ENCODE results near the gene FHIT. TPM values are rescaled to one million over a fixed set of nuclear protein-coding genes. Genes with fewer than 3 reads are reported as not detected.

Gene FHIT
- total RNA-seq, 4 donors from 2014 or later: 4.6 to 6.1 (median 5.7) TPM

- no peaks in the 10 kb centered on the region for H3K36me3 ChIP-seq
- 83% methylated on average over 1 of the region's 1 CpG for WGBS
- no peaks in the 10 kb centered on the region for H3K4me1 ChIP-seq
- no peak overlapping the region for H3K27ac ChIP-seq (replicated peaks in 1 of 4)
- peaks cover 0 to 3% (median 0%) of the 10 kb centered on the region in 4 donors for H3K9me3 ChIP-seq
- no peak for DNase-seq (ENCODE audit: extremely low spot score)
- H3K4me3 ChIP-seq: no peak overlapping the region
- TF ChIP-seq POLR2AphosphoS5 (IDR thresholded peaks at IDR 0.05): no peak
- no peak for TF ChIP-seq CTCF (IDR thresholded peaks at IDR 0.05)
- TF ChIP-seq POLR2A (IDR thresholded peaks at IDR 0.05; ENCODE audit: low read depth): no peak
- no peak for TF ChIP-seq EP300 (IDR thresholded peaks at IDR 0.05)
- intact Hi-C loops (cut with DNase I): no loop called here
- H3K27me3 ChIP-seq: no peaks in the 10 kb centered on the region
Observed at GRCh38 chr3:60669636-60670035, 581.6 kb downstream of the FHIT start.

DNA sequence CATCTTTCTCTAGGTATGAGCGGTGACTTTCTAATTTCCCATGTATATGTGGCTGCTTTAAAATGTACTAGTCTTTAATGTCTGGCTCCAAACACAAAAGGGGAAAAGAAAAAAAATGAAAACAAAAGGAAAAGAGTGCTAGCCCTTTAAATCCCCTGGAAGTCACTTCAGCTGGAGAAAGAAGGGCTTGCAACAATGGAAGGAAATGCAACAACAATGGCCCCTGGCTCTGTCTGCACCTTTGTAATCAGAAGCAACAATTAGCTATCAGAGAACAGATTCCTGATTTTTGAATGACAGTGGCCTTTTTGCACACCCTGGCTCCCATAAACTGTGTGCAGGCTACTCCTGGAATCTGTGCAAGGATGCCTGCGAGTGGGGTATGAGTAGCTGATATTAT is 591.2 kb downstream of the FHIT start:
- intact Hi-C loops (cut with DNase I): no loop called here
- no peaks in the 10 kb centered on the region for H3K36me3 ChIP-seq
- H3K9me3 ChIP-seq: peaks cover 0 to 16% (median 7%) of the 10 kb centered on the region in 4 donors
- WGBS: 90% methylated on average over 2 of the region's 2 CpGs
- H3K27ac ChIP-seq (replicated peaks in 1 of 4): no peak overlapping the region
- no peak overlapping the region for H3K4me3 ChIP-seq
- no peaks in the 10 kb centered on the region for H3K27me3 ChIP-seq
- TF ChIP-seq POLR2A (IDR thresholded peaks at IDR 0.05; ENCODE audit: low read depth) (no peak), POLR2AphosphoS5 (IDR thresholded peaks at IDR 0.05) (no peak)
- DNase-seq (ENCODE audit: extremely low spot score): no peak
- H3K4me1 ChIP-seq: no peaks in the 10 kb centered on the region

GRCh38 chr3:60659098-60659497 is 592.2 kb downstream of the FHIT start:
- H3K9me3 ChIP-seq: peaks cover 0 to 16% (median 7%) of the 10 kb centered on the region in 4 donors
- no peaks in the 10 kb centered on the region for H3K27me3 ChIP-seq
- DNase-seq (ENCODE audit: extremely low spot score): no peak
- H3K4me1 ChIP-seq: no peaks in the 10 kb centered on the region
- TF ChIP-seq POLR2A (IDR thresholded peaks at IDR 0.05; ENCODE audit: low read depth): no peak
- TF ChIP-seq POLR2AphosphoS5 (IDR thresholded peaks at IDR 0.05): no peak
- TF ChIP-seq CTCF (IDR thresholded peaks at IDR 0.05): no peak
- no peak for TF ChIP-seq EP300 (IDR thresholded peaks at IDR 0.05)
- no peak overlapping the region for H3K4me3 ChIP-seq
- intact Hi-C loops (cut with DNase I): no loop called here
- 96% methylated on average over 1 of the region's 1 CpG for WGBS
- H3K27ac ChIP-seq (replicated peaks in 1 of 4): no peak overlapping the region
- no peaks in the 10 kb centered on the region for H3K36me3 ChIP-seq

DNA sequence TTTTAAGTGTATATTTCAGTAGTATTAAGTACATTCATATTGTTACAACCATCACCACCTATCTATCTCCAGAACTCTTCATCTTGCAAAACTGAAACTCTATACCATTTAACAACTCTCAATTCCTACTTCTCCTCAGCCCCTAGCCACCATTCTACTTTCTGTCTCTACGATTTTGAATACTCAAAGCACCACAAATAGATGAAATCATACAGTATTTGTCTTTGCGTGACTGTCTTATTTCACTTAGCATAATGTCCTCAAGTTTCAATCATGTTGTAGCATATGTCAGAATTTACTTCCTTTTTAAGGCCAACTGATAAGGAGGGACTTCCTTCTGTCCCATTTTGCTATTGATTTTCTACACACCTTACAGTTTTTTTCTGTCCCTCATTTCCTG is 593.3 kb downstream of the FHIT start:
- Histone ChIP-seq H3K4me3 (no peak overlapping the region), H3K27me3 (no peaks in the 10 kb centered on the region), H3K9me3 (peaks cover 0 to 16% (median 7%) of the 10 kb centered on the region in 4 donors), H3K36me3 (no peaks in the 10 kb centered on the region), H3K27ac (replicated peaks in 1 of 4) (no peak overlapping the region), H3K4me1 (no peaks in the 10 kb centered on the region)
- intact Hi-C loops (cut with DNase I): no loop called here
- DNase-seq (ENCODE audit: extremely low spot score): no peak
- TF ChIP-seq EP300 (IDR thresholded peaks at IDR 0.05) (no peak), POLR2AphosphoS5 (IDR thresholded peaks at IDR 0.05) (no peak), CTCF (IDR thresholded peaks at IDR 0.05) (no peak), POLR2A (IDR thresholded peaks at IDR 0.05; ENCODE audit: low read depth) (no peak)
- WGBS: 85% methylated on average over 2 of the region's 2 CpGs

GRCh38 chr3:60652829-60653228 is 598.4 kb downstream of the FHIT start:
- no peak overlapping the region for H3K27ac ChIP-seq (replicated peaks in 1 of 4)
- no peaks in the 10 kb centered on the region for H3K4me1 ChIP-seq
- intact Hi-C loops (cut with DNase I): no loop called here
- H3K36me3 ChIP-seq: no peaks in the 10 kb centered on the region
- no peaks in the 10 kb centered on the region for H3K27me3 ChIP-seq
- no peak for DNase-seq (ENCODE audit: extremely low spot score)
- no peaks in the 10 kb centered on the region for H3K9me3 ChIP-seq
- TF ChIP-seq POLR2A (IDR thresholded peaks at IDR 0.05; ENCODE audit: low read depth) (no peak), POLR2AphosphoS5 (IDR thresholded peaks at IDR 0.05) (no peak), CTCF (IDR thresholded peaks at IDR 0.05) (no peak), EP300 (IDR thresholded peaks at IDR 0.05) (no peak)
- H3K4me3 ChIP-seq: no peak overlapping the region
- 79% methylated on average over 2 of the region's 2 CpGs for WGBS

Measured in esophagus muscularis mucosa (tissue), 4 donors.